Measurements from ENCODE around the gene TRUB1. TPM values are rescaled to one million over a fixed set of nuclear protein-coding genes. Genes with fewer than 3 reads are reported as not detected.

TRUB1 gene
- total RNA-seq, 1 experiment from 2014 or later = 21.4 TPM

- H3K27me3 ChIP-seq = no peaks in the 10 kb centered on the region
- no peak for DNase-seq
- no peak overlapping the region for H3K4me3 ChIP-seq
- no peaks in the 10 kb centered on the region for H3K36me3 ChIP-seq
- H3K9me3 ChIP-seq = no peaks in the 10 kb centered on the region
Measured at GRCh38 chr10:114996542-114996941, 58.5 kb downstream of the TRUB1 start.

DNA sequence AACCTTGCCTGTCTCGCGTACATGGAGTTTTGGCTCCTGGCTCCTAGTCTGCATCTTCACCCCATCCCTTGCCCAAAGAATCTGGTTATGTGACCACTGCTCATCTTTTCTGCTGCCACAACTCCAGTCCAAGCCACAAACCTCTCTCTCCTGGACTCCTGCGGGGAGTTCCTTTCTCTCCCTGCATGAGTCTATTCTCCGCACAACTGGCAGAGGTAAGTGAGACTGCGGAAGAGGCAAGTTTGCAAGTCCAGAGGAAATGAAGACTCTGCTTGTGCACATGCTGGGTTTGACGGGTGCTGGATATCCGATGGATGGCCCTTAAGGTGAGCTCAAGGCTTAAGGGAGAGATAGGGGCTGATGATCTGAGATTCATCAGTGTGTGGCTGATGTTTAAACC lies 61.0 kb downstream of the TRUB1 start:
- Histone ChIP-seq H3K36me3 (no peaks in the 10 kb centered on the region), H3K4me3 (no peak overlapping the region), H3K27me3 (no peaks in the 10 kb centered on the region), H3K9me3 (no peaks in the 10 kb centered on the region)
- no peak for DNase-seq

DNA sequence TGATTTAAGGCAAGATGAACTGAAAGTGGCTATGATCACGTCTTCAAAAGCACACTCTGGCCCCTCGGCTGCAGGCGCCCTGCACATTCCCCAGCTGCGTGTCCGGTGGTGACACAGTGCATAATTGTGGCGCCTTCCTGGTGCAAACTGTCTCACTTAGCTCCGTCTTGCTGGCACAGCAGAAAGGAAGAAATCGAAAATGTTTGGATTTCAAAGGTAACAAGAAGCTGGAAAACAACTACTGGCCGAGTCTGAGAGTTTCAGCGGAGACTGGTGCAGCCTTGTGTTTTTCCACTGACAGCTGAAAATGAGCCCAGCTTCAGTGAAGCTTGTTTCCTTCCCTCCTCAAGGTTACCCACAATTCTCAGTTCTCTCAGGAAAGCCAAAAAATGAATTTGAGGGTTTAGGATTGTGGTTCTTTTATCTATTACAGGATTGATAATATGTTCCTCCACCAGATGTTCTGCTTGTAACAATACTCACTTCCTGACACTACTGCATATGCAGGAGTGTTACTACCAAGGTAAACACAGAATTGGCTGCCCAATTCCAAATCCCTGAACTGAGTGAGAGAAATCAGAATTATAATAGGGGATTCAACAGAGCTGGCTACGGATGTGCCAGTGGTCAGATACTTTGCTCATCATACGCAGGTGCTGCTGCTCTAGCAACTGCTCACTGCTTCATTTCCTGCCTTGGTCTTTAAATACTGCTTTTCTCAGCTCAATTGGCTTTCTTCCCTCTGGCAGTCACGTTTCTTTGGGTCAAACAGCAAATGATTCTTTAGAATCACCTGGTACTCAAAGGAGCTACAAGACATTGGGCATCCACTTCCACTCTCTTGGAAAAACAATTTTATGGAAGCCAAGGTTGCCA lies 63.7 kb downstream of the TRUB1 start:
- H3K9me3 ChIP-seq = no peaks in the 10 kb centered on the region
- peak; percentile 18 for DNase-seq
- H3K4me3 ChIP-seq = peak overlapping the region; percentile 21
- H3K27me3 ChIP-seq = peaks cover 4% of the 10 kb centered on the region; the same call in 1 of the 2 replicates
- H3K36me3 ChIP-seq = no peaks in the 10 kb centered on the region

DNA sequence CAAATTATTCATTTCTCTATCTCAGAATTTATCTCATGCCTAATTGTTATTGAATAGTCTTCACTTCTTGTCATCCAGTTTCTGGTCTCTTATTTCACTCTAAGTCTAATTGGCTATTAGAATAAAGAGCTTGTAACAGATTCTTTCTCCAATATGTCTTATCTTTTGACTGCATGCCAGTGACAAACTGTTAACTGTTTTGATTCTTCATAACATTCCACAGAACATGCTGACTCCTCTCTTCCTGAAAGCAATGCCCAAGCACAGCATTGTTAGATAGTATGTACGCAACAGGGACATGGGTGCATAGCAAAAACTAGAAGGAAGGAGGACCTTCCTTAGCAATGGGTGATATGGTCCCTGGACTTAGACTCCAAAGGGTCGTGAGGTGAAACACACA lies 65.4 kb downstream of the TRUB1 start:
- no peak for DNase-seq
- Histone ChIP-seq H3K27me3 (peaks cover 4% of the 10 kb centered on the region; the same call in 1 of the 2 replicates), H3K36me3 (no peaks in the 10 kb centered on the region), H3K4me3 (no peak overlapping the region), H3K9me3 (no peaks in the 10 kb centered on the region)

- Histone ChIP-seq H3K9me3 (no peaks in the 10 kb centered on the region), H3K4me3 (no peak overlapping the region), H3K27me3 (peaks cover 4% of the 10 kb centered on the region; the same call in 1 of the 2 replicates), H3K36me3 (no peaks in the 10 kb centered on the region)
- no peak for DNase-seq
Measured at GRCh38 chr10:115004236-115004862, 66.4 kb downstream of the TRUB1 start.

- H3K9me3 ChIP-seq = no peaks in the 10 kb centered on the region
- H3K4me3 ChIP-seq = no peak overlapping the region
- no peak for DNase-seq
- H3K36me3 ChIP-seq = no peaks in the 10 kb centered on the region
- H3K27me3 ChIP-seq = peaks cover 4% of the 10 kb centered on the region; the same call in 1 of the 2 replicates
Measured at GRCh38 chr10:115005771-115006170, 67.8 kb downstream of the TRUB1 start.

DNA sequence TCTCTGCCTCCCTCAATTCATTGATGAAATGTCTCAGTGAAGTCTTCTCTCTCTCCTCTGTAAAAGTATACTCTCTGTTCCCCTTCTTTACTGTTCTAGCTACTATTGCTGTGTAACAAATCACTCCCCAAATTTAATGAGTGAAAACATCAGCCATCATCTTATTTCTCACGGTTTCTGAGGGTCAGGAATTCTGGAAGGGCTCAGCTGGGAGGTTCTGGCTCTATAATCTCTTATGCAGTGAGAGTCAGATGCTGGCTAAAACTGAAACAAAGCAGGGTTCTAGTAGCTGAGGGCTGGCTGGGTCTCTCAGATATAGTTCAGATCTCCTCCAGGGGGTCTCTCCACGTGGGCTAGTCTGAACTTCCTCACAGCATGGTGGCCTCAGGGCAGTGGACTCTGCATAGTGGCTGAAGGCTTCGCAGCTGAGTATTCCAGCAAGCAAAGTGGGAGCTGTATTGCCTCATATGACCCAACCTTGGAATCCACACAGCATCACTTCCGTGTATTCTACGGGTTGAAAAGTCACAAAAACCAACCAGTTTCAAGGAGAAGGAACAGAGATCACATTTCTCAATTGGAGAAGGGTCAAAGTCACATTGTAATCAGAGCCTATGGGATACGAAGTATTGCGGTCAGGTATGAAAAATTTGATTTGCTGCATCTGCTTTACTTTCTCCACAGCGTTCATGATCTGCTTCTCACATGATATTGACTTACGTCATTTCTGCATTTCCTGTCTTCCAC lies 80.4 kb downstream of the TRUB1 start:
- DNase-seq = no peak
- H3K9me3 ChIP-seq = no peaks in the 10 kb centered on the region
- H3K27me3 ChIP-seq = no peaks in the 10 kb centered on the region
- no peaks in the 10 kb centered on the region for H3K36me3 ChIP-seq
- H3K4me3 ChIP-seq = no peak overlapping the region

- no peak overlapping the region for H3K4me3 ChIP-seq
- H3K9me3 ChIP-seq = no peaks in the 10 kb centered on the region
- no peaks in the 10 kb centered on the region for H3K27me3 ChIP-seq
- DNase-seq = no peak
- H3K36me3 ChIP-seq = no peaks in the 10 kb centered on the region
Measured at GRCh38 chr10:115020449-115020848, 82.5 kb downstream of the TRUB1 start.

GRCh38 chr10:115022733-115023132 lies 84.7 kb downstream of the TRUB1 start:
- no peak overlapping the region for H3K4me3 ChIP-seq
- H3K9me3 ChIP-seq = no peaks in the 10 kb centered on the region
- H3K27me3 ChIP-seq = no peaks in the 10 kb centered on the region
- H3K36me3 ChIP-seq = no peaks in the 10 kb centered on the region
- DNase-seq = no peak

DNA sequence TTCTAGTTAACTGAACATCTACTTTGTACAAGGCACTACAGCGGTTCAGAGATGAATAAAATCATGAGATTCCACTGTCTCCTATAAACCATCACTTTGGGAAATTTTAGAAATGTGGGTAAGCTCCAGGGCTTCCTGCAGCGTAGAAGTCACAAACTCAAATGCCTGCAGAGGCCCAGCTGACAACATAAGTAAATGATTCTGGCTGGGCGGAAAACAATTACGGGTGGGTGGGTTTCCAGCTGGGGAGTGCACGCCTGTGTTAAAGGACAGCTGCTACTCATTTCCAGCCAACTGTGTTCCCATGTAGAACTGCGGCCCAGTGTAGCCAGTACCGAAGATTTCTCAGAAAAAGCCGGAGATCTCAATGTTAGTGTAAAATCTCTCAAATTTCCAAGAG lies 85.7 kb downstream of the TRUB1 start:
- Histone ChIP-seq H3K4me3 (no peak overlapping the region), H3K36me3 (no peaks in the 10 kb centered on the region), H3K9me3 (no peaks in the 10 kb centered on the region), H3K27me3 (no peaks in the 10 kb centered on the region)
- no peak for DNase-seq

DNA sequence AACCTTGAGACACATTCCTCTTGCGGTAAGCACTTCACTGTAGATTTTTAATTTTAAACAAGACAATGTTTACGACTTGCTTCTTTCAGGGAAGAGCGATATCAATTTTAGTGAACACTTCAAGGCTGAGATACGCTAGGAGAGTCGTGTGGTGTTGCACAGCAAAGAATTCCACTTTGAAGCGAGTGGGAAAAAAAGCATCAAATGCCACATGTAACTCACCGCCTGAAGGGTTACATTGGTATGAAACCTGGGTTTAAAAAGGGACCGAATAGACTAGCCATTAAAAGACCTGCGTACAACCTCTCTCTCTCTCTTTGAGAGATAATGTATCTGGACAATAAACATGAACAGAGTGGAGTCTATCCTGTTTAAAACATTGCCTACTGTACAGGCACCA lies 86.4 kb downstream of the TRUB1 start:
- Histone ChIP-seq H3K36me3 (no peaks in the 10 kb centered on the region), H3K27me3 (no peaks in the 10 kb centered on the region), H3K4me3 (no peak overlapping the region), H3K9me3 (no peaks in the 10 kb centered on the region)
- no peak for DNase-seq

- H3K27me3 ChIP-seq = no peaks in the 10 kb centered on the region
- no peak overlapping the region for H3K4me3 ChIP-seq
- H3K9me3 ChIP-seq = no peaks in the 10 kb centered on the region
- no peaks in the 10 kb centered on the region for H3K36me3 ChIP-seq
- no peak for DNase-seq
Measured at GRCh38 chr10:115026056-115026745, 88.2 kb downstream of the TRUB1 start.

DNA sequence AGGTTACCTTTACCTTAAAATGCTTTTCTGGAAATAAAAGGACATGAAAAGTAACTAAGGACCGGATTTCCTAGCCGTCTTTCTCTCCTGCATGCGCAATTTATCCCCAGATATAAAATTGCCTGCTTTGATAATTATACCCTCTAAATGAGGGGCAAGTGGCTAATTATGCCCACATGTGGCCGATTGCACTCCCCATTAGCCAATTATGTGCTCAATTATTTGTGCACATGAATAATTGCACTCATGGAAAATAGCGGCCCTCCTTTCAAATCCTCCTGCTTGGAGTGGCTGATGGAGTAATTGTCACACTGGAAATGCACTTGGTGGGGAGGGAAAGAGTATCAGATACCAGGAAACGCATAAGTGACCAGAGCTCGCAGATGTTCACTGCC lies 88.7 kb downstream of the TRUB1 start:
- no peaks in the 10 kb centered on the region for H3K9me3 ChIP-seq
- no peak overlapping the region for H3K4me3 ChIP-seq
- no peak for DNase-seq
- H3K36me3 ChIP-seq = no peaks in the 10 kb centered on the region
- H3K27me3 ChIP-seq = no peaks in the 10 kb centered on the region
